Common myeloid progenitor, CD34-positive (primary cell): ENCODE data around the gene MTHFD1L.
"Not testable (repeated sequence)": the region's sequence is repeated elsewhere in the genome, so short reads cannot be mapped to it uniquely, and the experiment has no call there.

Experiments
- CTCF ChIA-PET: fragments of 350-600 bp; sonication (Branson Sonifier 250); formaldehyde crosslinking; loops from one replicate; lab custom pipeline; 2021; ENCODE audit warnings: antibody characterized with exemption; lab: Charles Lee
- POLR2A ChIA-PET: fragments of 350-600 bp; sonication (Branson Sonifier 250); formaldehyde crosslinking; loops from one replicate; lab custom pipeline; 2021; ENCODE audit warnings: antibody characterized with exemption; lab: Charles Lee
- DNase-seq, 3 donors: peaks; one replicate each; pipeline versions ENCODE4 v3.0.0 to v3.0.0-alpha.2; 2013
- H3K27ac ChIP-seq, 2 experiments: 1 replicate in 1 of 2; 2 replicates in 1 of 2; pipeline ENCODE4 v1.7.0; 2013; ENCODE audit warnings: inconsistent platforms in 2 of 2, low read length in 2 of 2, mild to moderate bottlenecking in 2 of 2, low read depth in 1 of 2, moderate library complexity in 1 of 2; ENCODE audit not compliant: severe bottlenecking in 2 of 2, insufficient read depth in 1 of 2, poor library complexity in 1 of 2
- H3K27me3 ChIP-seq, 5 experiments: replicated peaks in 2 of 5; 1 replicate in 3 of 5; 2 replicates in 2 of 5; pipeline versions ENCODE4 v1.6.1 to v1.7.0; 2013; ENCODE audit warnings: low read length in 4 of 5, mild to moderate bottlenecking in 2 of 5, moderate library complexity in 2 of 5, inconsistent platforms in 1 of 5; ENCODE audit not compliant: insufficient read depth in 5 of 5, control insufficient read depth in 4 of 5
- H3K36me3 ChIP-seq, 4 experiments: 1 replicate in 2 of 4; 2 replicates in 2 of 4; pipeline versions ENCODE4 v1.6.1 to v1.7.0; 2013; ENCODE audit warnings: low read length in 3 of 4, control low read depth in 1 of 4, mild to moderate bottlenecking in 1 of 4; ENCODE audit not compliant: control insufficient read depth in 4 of 4, insufficient read depth in 4 of 4
- H3K4me1 ChIP-seq, 4 experiments: 1 replicate in 3 of 4; 2 replicates in 1 of 4; pipeline versions ENCODE4 v1.6.1 to v1.7.1; 2013; ENCODE audit warnings: low read length in 3 of 4, mild to moderate bottlenecking in 3 of 4, control low read depth in 1 of 4, inconsistent platforms in 1 of 4, moderate library complexity in 1 of 4; ENCODE audit not compliant: control insufficient read depth in 4 of 4, insufficient read depth in 4 of 4; ENCODE audit errors: control extremely low read depth in 1 of 4
- H3K4me3 ChIP-seq, 7 experiments: 1 replicate in 4 of 7; 2 replicates in 3 of 7; pipeline versions ENCODE4 v1.5.1 to v1.7.0; 2013; ENCODE audit warnings: mild to moderate bottlenecking in 7 of 7, low read length in 6 of 7, moderate library complexity in 6 of 7, inconsistent platforms in 2 of 7, low read depth in 2 of 7, control low read depth in 1 of 7; ENCODE audit not compliant: insufficient read depth in 4 of 7, control insufficient read depth in 1 of 7; ENCODE audit errors: extremely low read depth in 1 of 7
- H3K9me3 ChIP-seq, 5 experiments: 1 replicate in 4 of 5; 2 replicates in 1 of 5; pipeline versions ENCODE4 v1.6.1 to v1.7.1; 2013; ENCODE audit warnings: low read length in 4 of 5, mild to moderate bottlenecking in 2 of 5, inconsistent platforms in 1 of 5, low read depth in 1 of 5, moderate library complexity in 1 of 5; ENCODE audit not compliant: control insufficient read depth in 4 of 5, insufficient read depth in 2 of 5; ENCODE audit errors: control extremely low read depth in 1 of 5
- WGBS: methylation state at CpG from one replicate; pipeline ENCODE4 v1.1.5; 2013; ENCODE audit not compliant: insufficient coverage; 5-methylcytosine and 5-hydroxymethylcytosine counted together

The MTHFD1L gene

GRCh38 chr6:151027936-151028838 lies 162.7 kb downstream of the MTHFD1L start:
- WGBS: 91% methylated on average over 10 of the region's 15 CpGs
- H3K4me3 ChIP-seq: no peak overlapping the region
- ChIA-PET POLR2A (no interaction called here), CTCF (interaction anchor here (1.1 to 1.4 kb wide), 2 partner anchors 13 to 296 kb away, joined by 4 to 5 read pairs; no protein-coding TSS in a partner anchor)
- DNase-seq: no peak
- no peak overlapping the region for H3K27ac ChIP-seq
- peaks cover 0 to 2% (median 0%) of the 10 kb centered on the region in 5 experiments for H3K9me3 ChIP-seq
- H3K36me3 ChIP-seq: peaks cover 2 to 34% (median 10%) of the 10 kb centered on the region in 4 experiments
- H3K4me1 ChIP-seq: peaks cover 0 to 10% (median 2%) of the 10 kb centered on the region in 4 experiments
- no peaks in the 10 kb centered on the region for H3K27me3 ChIP-seq

- ChIA-PET CTCF (interaction anchor here (0.9 to 1.9 kb wide), 5 partner anchors 9 to 294 kb away, joined by 3 to 8 read pairs (median 4); no protein-coding TSS in a partner anchor), POLR2A (interaction anchor here (1.0 kb wide), 1 partner anchor 12 kb away, joined by 3 read pairs; no protein-coding TSS in a partner anchor)
- peak in 2 of 3 donors; percentile 48 to 58 for DNase-seq
- Histone ChIP-seq H3K36me3 (peaks cover 0 to 35% (median 8%) of the 10 kb centered on the region in 4 experiments), H3K27me3 (no peaks in the 10 kb centered on the region), H3K9me3 (peaks cover 0 to 2% (median 0%) of the 10 kb centered on the region in 5 experiments), H3K27ac (no peak overlapping the region), H3K4me1 (peaks cover 0 to 10% (median 2%) of the 10 kb centered on the region in 4 experiments), H3K4me3 (no peak overlapping the region)
- WGBS: no CpG with 5 or more reads among the region's 5 CpGs
These were observed 164.5 kb downstream of the MTHFD1L start for GRCh38 chr6:151029970-151030369.

- ChIA-PET CTCF (no interaction called here), POLR2A (no interaction called here)
- no peak overlapping the region for H3K4me3 ChIP-seq
- no peaks in the 10 kb centered on the region for H3K27me3 ChIP-seq
- no peak for DNase-seq
- H3K9me3 ChIP-seq: peaks cover 0 to 2% (median 0%) of the 10 kb centered on the region in 5 experiments
- no peak overlapping the region for H3K27ac ChIP-seq
- peaks cover 0 to 10% (median 2%) of the 10 kb centered on the region in 4 experiments for H3K4me1 ChIP-seq
- peaks cover 2 to 38% (median 14%) of the 10 kb centered on the region in 4 experiments for H3K36me3 ChIP-seq
- WGBS: 100% methylated on average over 2 of the region's 3 CpGs
These were observed 166.5 kb downstream of the MTHFD1L start for GRCh38 chr6:151032034-151032433.

GRCh38 chr6:151034825-151035781 lies 169.6 kb downstream of the MTHFD1L start:
- ChIA-PET CTCF (interaction anchor here (0.6 kb wide), 1 partner anchor 107 kb away, joined by 3 read pairs; no protein-coding TSS in a partner anchor), POLR2A (no interaction called here)
- no peaks in the 10 kb centered on the region for H3K27me3 ChIP-seq
- no peaks in the 10 kb centered on the region for H3K9me3 ChIP-seq
- no peak for DNase-seq
- H3K36me3 ChIP-seq: peaks cover 8 to 42% (median 18%) of the 10 kb centered on the region in 4 experiments
- peaks cover 0 to 1% (median 0%) of the 10 kb centered on the region in 4 experiments for H3K4me1 ChIP-seq
- no peak overlapping the region for H3K4me3 ChIP-seq
- whole genome bisulfite sequencing: 100% methylated on average over 7 of the region's 10 CpGs
- H3K27ac ChIP-seq: no peak overlapping the region

- Histone ChIP-seq H3K36me3 (peaks cover 8 to 36% (median 18%) of the 10 kb centered on the region in 4 experiments), H3K4me1 (peaks cover 0 to 13% (median 7%) of the 10 kb centered on the region in 4 experiments)
- DNase-seq, H3K27me3 ChIP-seq, CTCF ChIA-PET, POLR2A ChIA-PET, H3K27ac ChIP-seq, H3K4me3 ChIP-seq, H3K9me3 ChIP-seq: not testable (repeated sequence)
- 100% methylated on average over 3 of the region's 3 CpGs for WGBS
These were observed 170.8 kb downstream of the MTHFD1L start for GRCh38 chr6:151036211-151036721.

- ChIA-PET CTCF (no interaction called here), POLR2A (no interaction called here)
- Histone ChIP-seq H3K36me3 (peaks cover 8 to 36% (median 18%) of the 10 kb centered on the region in 4 experiments), H3K27me3 (no peaks in the 10 kb centered on the region), H3K27ac (no peak overlapping the region), H3K4me1 (peaks cover 0 to 19% (median 11%) of the 10 kb centered on the region in 4 experiments), H3K9me3 (no peaks in the 10 kb centered on the region), H3K4me3 (no peak overlapping the region)
- peak in 1 of 3 donors; percentile 13 for DNase-seq
- WGBS: 93% methylated on average over 3 of the region's 12 CpGs
These were observed 171.6 kb downstream of the MTHFD1L start for GRCh38 chr6:151036869-151037680.
